HFF-Myc (cell line): ENCODE data around the gene OR51M1.
"Not testable (repeated sequence)": the region's sequence is repeated elsewhere in the genome, so short reads cannot be mapped to it uniquely, and the experiment has no call there.

Source experiments
- DNase-seq: peaks from one replicate; pipeline ENCODE4 v3.0.0-alpha.2; 2011; ENCODE audit warnings: low read depth; ENCODE audit errors: extremely low read depth
- H3K4me3 ChIP-seq: replicated peaks from 2 replicates; pipeline ENCODE4 v1.5.1; 2011; ENCODE audit warnings: low read depth, mild to moderate bottlenecking, control low read depth, low read length
- CTCF ChIP-seq: IDR thresholded peaks from 2 replicates; pipeline ENCODE4 v1.5.1; 2012; ENCODE audit warnings: mild to moderate bottlenecking, low read depth, low read length, control low read depth; ENCODE audit errors: missing control alignments

Gene OR51M1

GRCh38 chr11:5383576-5383975 lies at the start of gene OR51M1:
OR51M1 (plus strand) TSS chr11:5383812; CDS start chr11:5389399, 5,587 bp downstream.
- TF ChIP-seq CTCF, result no peak
- no peak for DNase-seq
- H3K4me3 ChIP-seq, result no peak within 1 kb of the TSS

- TF ChIP-seq CTCF, result no peak
- DNase-seq, result no peak
- no peak overlapping the region for H3K4me3 ChIP-seq
These were observed 48.4 kb upstream of the OR51M1 start for GRCh38 chr11:5335170-5335569.

- DNase-seq, result no peak
- TF ChIP-seq CTCF, result no peak
- no peak overlapping the region for H3K4me3 ChIP-seq
These were observed 47.3 kb upstream of the OR51M1 start for GRCh38 chr11:5336331-5336730.

- H3K4me3 ChIP-seq, result not testable (repeated sequence)
These were observed 46.4 kb upstream of the OR51M1 start for GRCh38 chr11:5337253-5337652.

GRCh38 chr11:5339771-5340322 lies 43.8 kb upstream of the OR51M1 start:
- TF ChIP-seq CTCF, result no peak
- H3K4me3 ChIP-seq, result no peak overlapping the region
- no peak for DNase-seq

More at GRCh38 chr11:5337253-5337652, 46.4 kb upstream of the OR51M1 start:
- not testable (repeated sequence) for DNase-seq

GRCh38 chr11:5343474-5344335 lies 39.9 kb upstream of the OR51M1 start, which contains the start of gene OR51B5:
OR51B5 (minus strand) TSS chr11:5343524; CDS start chr11:5343524, 0 bp downstream.
- no peak within 1 kb of the TSS for H3K4me3 ChIP-seq
- no peak for TF ChIP-seq CTCF
- no peak for DNase-seq

GRCh38 chr11:5345831-5346230 lies 37.8 kb upstream of the OR51M1 start:
- TF ChIP-seq CTCF, result no peak
- no peak for DNase-seq
- H3K4me3 ChIP-seq, result no peak overlapping the region
